Cardiac septum (tissue), 1 donor: ENCODE data around the gene WDPCP. TPM values are rescaled to one million over a fixed set of nuclear protein-coding genes. Genes with fewer than 3 reads are reported as not detected.
"Not testable (repeated sequence)": the region's sequence is repeated elsewhere in the genome, so short reads cannot be mapped to it uniquely, and the experiment has no call there.

Source experiments
- DNase-seq: peaks from one replicate; pipeline ENCODE4 v3.0.0-alpha.2; 2020; ENCODE audit warnings: low spot score
- intact Hi-C: fragments of 100-400 bp; cut with DNase I; formaldehyde crosslinking; loops from one replicate; pipeline ENCODE4 v1.14.0; 2022
- total RNA-seq: library from RNA; stranded (reverse); fragmentation: NEBNext Ultra II Directional; extraction: Animal tissue kit (Norgen Biotek cat#: 25700); gene quantifications from one replicate; pipeline ENCODE4 v1.2.1, GENCODE V29; 2021
- donor health status: DM: no; HTN: no; CAD: no.

The WDPCP gene
- total RNA-seq, 1 donor from 2014 or later: 27.3 TPM

DNA sequence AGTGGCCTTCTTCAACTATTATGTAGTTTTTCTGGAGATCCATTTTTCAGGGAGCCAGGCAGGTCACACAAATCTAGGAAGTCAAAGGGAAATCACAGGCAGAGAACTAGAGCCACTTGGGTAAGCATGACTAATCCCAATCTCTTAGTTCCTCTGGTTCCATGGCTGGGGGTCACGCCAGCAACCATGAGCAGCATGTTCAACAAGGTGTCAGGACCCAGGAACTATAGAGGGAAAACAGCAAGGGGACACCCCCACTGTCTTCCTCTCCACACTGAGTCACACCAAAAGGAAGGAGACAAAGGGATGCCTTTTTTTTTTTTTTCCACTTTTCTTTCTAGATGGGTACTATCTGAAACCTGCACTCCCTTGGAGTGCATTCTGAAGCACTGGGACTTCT lies 286.8 kb downstream of the WDPCP start:
- intact Hi-C loops: no loop called here
- no peak for DNase-seq

DNA sequence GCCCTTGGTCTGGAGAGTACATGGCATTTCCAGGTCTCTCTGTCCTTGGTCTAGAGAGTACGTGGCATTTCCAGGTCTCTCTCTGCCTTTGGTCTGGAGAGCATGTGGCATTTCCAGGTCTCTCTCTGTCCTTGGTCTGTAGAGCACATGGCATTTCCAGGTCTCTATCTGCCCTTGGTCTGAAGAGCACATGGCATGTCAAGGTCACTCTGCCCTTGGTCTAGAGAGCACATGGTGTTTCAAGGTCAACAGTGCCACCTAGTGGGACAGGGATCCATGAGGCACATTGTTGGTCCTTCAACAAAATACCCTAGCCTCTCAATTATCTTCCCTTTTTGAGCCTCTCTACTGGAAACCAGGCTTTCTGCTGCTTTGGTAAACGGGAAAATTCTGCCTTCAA lies 287.4 kb downstream of the WDPCP start:
- intact Hi-C loops: no loop called here
- DNase-seq: no peak

DNA sequence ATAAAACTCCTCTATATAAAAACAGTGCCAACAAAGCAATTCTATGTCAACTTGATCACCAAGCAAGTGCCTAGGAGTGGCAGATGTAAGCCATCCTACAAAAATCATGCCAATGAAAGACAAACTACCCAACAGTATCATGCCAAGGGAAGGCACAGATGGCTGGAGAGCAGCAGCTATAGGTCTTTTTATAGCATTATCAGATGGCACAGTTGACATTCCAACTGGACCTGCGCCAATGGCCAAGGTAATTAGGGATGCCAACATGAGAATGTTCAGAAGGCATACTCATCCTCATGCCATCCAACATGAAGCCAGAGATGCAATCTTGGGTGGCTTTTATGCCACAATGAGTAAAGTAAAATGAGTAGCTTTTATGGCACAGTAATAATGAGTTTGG lies 300.3 kb downstream of the WDPCP start:
- intact Hi-C loops: no loop called here
- DNase-seq: no peak

DNA sequence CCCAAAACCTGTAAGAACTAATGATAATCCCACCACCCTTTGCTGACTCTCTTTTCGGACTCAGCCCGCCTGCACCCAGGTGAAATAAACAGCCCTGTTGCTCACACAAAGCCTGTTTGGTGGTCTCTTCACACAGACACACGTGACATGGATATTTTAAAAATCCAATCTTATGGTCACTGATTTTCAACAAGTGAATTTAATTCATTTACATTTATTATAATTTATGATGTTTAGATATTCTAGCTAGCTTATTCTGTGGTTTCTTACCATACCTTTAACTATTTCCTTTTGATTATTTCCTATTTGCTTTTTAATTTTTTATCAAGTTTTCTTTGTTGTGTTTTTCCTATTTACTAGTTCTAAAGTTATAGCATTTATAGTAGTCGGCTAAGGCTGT lies 301.8 kb downstream of the WDPCP start:
- DNase-seq, intact Hi-C loops: not testable (repeated sequence)

DNA sequence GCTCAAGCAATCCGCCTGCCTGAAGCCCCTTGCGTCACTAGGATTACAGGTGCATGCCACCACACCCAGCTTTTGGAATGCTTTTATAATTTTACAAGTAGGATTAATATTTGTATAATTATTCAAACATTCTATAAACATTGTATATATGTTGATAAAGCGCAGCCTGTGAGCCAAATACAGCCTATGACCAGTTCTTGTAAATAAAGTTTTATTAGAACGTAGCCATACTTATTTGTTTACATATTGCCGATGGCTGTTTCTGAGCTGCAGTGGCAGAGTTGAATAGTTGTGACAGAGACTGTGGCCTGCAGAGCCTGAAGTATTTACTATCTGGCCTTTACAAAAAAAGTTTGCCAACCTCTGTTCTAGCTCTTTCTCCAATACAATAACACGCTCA lies 305.0 kb downstream of the WDPCP start:
- no peak for DNase-seq
- intact Hi-C loops: no loop called here

DNA sequence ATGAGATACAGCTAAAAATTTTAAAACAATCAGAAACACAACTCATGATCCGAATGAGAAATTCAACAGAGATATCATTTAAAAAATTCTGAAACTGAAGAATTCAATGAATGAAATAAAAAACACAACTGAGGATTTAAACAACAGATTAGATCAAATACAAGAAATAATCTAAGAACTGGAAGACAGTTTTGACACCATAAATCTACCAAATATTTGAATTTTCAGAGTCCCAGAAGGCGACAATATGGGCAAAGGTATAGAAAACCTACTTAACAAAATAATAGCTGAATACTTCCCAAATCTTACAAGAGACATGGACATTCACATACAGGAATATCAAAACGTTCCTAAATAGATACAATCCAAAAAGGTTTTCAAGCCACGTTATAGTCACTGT lies 315.7 kb downstream of the WDPCP start:
- intact Hi-C loops: no loop called here
- no peak for DNase-seq

DNA sequence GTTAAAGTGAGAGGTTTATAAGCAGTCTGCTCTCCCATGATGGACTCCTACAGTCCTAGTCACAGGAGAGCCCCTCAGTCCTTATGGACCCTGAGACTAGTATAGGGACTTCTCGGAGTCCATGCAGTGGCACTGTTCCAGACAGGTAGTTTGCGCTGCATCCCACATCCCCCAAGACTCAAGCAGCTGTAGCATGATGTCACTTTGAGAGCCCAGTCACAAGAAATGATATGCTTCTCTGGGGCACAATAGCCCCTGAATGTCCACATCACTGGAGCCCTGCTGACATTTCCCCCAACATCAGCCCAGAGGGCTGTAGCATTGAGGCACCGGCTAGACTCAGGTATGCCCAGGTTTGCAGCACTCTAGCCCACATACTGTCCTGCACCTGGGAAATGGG lies 317.6 kb downstream of the WDPCP start:
- intact Hi-C loops: no loop called here
- DNase-seq: no peak

DNA sequence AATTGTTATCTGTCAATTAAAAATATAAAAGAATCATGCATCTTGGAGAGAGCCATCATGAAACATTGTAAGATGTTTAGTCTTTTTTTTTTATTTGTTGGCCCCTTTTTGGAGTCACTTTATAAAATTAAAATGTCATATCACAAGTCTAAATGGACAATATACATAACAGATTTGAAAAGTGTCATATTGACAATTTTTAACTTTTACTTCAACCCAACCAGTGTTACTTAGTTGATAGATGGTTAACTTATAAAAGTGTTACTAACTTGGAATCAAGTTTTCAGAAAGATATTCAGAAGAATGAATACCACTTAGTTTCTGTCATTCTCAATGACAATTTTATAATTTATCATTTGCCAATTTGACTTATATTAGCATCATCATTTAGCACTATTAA lies 319.3 kb downstream of the WDPCP start:
- intact Hi-C loops: no loop called here
- DNase-seq: no peak

DNA sequence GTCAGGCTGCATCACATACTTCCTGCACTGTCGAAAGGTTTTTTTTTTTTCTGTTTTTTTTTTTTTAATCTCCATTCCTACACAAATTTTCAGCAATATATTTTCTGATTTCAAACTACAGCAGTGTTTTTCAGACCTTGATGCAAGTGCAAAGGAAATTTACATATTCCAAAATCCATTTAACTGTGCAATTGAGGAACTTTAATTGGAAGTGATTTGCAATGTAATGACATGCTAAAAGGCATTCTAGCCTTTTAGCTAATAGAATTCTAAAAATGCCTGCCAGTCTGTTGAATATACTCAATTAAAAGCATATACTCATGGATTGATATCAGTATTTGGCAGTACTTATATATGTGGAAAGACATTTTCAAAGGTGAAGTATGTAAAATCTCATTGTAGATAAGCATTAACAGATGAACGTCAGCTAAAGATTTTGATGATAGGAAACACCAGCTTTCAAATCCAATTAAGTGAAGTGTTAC lies 327.1 kb downstream of the WDPCP start:
- DNase-seq: no peak
- intact Hi-C loops: no loop called here

DNA sequence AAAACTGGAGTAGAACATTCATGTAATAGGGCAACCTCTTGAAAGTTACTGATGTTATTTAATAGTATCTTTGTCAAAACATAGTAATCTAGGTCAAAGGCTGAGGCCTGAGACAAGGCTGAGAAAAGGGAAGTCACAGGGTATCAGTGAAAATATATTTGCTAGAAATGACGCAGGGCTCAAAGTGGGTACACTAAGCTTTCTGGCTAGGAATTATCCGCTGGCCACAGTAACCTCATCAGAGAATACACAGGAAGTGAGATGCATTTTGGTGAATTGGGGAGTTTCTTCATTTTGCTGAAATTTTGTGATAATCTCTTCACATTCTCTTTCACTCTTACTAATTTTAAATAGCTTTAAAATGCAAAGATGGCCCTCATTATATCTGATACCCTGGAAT lies 330.8 kb downstream of the WDPCP start:
- intact Hi-C loops: no loop called here
- DNase-seq: no peak

DNA sequence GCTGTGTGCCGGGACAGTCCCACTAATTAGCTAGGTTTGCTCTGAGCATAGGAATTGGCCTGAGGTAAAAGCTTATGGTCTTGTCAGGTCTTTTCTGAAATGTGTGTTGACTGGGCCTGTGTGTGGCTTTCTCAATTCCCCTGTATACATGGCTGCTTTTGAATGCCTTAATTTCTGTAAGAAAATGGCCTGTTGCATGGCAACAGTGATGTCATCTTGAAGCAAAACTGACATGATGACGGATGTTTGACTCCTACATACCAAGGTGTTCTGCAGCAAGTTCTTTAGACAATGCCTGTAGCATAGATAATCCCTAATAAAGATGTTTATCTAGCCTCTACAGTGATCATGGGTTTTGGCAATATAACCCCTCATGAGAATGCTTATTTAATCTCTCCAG lies 339.1 kb downstream of the WDPCP start:
- no peak for DNase-seq
- intact Hi-C loops: no loop called here

DNA sequence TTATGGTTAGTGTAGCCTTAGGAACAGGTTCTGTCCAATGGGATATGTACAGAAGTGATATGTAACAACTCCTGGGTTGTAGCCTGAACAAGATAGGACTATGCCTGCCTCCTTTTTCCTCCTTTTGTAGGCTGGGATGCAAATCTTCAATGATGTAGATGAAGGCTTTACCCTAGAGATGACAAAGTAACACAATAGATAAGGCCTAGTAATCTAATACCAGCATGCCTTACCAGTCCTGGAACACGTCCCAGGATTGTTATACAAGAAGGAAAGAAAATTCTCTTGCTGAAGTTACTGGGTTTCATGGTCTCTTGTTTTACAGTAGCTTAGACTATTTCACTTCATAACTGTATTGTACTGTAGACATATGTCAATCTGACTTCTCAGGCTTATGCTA lies 345.5 kb downstream of the WDPCP start:
- intact Hi-C loops: no loop called here
- no peak for DNase-seq

DNA sequence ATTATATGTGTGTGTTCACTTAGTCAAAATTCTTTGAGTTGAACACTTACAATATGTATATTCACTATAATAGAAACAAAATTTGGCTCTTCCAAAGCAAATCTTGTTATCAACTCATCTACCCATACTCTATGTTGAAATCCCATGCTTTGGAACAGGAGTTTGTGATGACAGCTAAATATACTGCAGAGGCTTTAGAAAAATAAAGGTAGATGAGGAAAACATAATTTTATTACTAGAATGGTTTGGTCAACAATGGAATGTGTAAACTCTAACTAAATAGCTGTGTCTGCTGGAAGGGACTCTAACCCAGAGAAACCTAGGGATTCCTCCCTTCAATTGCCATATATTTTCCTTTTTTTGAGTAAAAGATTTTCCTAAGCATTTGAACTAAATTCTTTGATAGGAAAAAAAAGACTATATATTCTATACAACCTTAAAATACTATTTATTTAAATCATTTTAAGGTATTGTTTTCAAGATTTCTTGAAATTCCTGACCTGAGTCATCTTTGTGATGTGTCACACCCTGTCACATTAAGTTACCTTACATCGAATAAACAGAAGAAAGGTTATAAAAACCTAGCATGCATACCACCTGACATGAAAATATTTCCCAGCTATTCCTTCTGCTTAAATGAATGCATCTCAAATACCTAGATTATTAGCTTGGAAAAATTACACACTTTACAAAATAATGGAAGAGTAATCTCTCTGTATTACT lies 362.2 kb downstream of the WDPCP start:
- intact Hi-C loops: no loop called here
- DNase-seq: no peak

DNA sequence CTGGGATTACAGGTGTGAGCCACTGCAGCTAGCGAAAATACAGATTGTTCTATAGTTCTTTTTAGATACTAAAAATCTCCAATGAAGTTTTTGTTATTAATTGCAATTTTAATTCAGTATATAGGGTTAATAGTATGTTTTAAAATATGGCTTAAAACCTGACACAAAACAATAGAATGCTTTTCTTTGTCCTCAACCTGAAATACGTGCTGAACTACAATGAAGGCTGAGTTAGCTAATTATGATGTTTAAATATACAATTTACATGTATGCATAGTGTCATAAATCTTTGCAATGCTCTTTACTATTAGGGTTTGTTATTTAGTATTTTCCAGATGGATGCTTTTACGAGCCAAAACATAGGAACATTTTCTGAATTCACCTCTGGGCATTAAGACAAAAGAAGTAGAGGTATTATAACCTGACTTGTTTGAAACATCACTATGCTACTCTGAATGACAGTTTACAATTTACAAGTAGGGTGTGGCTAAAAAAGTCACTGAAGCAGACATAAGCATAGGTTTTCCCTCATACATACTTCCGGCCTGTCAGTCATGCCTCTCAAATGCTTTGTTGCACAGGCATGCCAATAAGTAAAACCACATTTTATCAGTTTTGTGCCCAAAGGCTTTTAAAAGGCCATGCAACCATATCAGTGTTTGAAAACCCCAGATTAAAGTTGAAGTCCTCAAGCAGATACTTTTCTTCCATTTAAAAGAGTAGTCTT lies 369.3 kb downstream of the WDPCP start:
- intact Hi-C loops: no loop called here
- no peak for DNase-seq

DNA sequence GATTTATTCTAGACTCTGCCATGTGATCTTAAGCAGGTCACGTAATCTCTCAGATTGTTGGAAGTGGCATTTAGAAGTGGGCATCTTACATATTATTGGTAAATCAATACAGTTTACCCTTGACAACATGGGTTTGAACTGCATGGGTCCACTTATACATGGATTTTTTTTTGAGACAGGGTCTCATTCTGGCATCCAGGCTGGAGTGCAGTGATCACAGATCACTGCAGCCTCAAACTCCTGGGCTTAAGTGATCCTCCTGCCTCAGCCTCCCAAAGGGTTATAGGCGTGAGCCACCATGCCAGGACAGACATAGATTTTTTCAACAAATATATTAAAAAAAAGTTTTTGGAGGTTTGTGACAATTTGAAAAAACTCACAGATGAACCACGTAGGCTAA lies 393.0 kb downstream of the WDPCP start:
- intact Hi-C loops: no loop called here
- no peak for DNase-seq

DNA sequence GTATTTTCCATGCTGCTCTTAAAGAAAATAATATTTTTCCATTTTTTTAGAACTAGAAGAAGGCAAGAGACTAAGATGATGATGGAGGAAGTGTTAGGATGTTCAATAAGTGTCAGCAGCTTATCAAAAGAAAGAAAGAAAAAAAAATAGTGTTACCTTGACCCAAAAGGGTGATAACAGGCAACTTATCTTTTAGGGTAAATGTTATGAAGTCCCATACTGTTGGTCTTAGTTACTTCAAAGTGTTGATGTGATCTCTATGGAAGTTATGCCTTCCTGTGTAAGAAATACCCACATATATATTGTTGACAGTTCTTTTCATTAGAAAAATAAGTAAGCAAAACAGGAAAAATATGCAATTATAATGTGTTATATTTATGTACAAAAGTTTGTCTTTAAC lies 394.1 kb downstream of the WDPCP start:
- no peak for DNase-seq
- intact Hi-C loops: no loop called here

DNA sequence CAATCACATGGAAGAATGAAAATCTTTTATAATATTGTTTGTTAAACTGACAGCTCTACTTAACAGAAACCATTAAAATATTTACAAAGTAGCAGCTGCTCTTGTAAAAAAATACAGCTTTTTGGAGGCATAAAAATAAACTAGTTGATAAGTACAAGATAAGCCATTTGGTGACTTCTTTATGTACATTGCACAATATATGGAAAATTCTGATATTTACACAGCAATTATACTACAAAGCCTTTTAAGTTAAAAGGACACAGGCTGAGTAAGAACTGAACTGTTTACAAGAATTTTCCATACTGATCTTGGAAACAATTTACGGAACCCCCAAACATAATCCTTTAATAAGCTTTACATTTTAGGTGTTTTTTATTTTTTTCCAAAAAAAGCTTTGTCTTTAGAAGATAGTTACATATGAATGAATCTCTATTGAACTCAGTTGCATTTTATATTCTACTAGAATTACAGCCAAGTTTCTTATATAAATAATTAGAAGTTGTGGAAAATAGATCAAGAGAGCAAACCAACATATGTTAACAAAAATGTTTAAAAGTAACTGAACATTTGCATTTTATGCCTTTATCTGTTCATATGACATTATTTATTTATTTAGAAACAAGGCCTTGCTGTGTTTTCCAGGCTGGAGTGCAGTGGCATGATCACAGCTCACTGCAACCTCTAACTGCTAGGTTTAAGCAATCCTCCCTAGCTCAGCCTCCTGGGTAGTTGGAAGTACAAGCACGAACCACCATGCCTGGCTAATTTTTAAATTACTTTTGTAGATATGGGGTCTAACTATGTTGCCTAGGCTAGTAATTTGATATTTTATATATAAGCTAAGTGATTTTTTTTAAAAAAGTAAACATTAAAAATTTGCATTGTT lies 395.1 kb downstream of the WDPCP start:
- DNase-seq: no peak
- intact Hi-C loops: no loop called here

DNA sequence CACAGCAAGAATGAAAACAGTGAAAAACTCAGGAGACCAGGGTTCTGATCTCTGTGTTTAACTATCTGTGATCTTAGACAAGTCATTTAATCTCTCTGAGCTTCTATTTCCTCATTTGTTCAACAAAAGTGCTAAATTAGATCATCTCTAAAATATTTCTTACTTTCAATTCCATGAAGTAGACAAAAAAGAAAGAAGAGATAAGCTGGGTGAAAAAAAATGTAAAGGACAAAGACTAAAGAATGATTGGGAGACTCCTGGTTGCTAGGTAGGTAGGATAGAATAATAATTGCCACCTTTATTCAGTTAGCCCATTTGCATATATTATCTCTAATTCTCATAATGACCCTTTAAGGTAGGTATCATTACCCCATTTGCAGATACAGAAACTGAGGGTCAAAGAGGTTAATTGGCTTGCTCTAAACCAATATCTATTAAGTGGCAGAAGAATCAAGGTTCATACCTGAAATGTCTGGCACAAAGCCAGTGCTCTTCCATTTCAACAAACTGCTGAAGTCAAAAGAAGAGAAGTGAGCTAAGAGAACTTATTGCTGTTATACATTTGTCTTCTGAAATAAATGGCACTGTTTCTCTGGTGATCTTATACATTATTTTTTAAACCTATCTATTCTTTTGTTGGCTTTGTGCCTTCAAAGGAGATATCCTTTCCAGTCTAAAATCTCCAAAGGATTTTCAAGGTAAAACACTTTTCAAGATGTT lies 395.9 kb downstream of the WDPCP start:
- intact Hi-C loops: no loop called here
- DNase-seq: no peak

DNA sequence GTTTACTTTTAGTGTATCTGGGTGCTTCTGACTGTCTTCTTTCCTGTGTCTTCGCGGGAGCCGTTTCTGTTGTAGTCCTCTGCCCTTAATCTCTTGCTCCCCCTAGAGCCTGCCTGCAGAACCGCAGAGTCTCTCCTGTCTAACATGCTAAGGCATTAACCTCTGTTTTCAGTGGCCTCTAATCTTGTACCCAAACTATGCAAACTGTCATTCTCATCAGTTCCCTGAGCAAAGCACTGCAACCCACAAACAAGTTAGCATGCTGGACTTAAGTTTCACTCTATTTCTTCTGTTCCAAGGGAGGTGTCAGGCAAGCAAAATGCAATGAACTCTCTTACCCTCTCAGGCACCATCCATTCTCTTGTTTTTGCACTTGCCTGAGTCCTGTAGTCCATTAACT lies 399.3 kb downstream of the WDPCP start:
- intact Hi-C loops: no loop called here
- no peak for DNase-seq

DNA sequence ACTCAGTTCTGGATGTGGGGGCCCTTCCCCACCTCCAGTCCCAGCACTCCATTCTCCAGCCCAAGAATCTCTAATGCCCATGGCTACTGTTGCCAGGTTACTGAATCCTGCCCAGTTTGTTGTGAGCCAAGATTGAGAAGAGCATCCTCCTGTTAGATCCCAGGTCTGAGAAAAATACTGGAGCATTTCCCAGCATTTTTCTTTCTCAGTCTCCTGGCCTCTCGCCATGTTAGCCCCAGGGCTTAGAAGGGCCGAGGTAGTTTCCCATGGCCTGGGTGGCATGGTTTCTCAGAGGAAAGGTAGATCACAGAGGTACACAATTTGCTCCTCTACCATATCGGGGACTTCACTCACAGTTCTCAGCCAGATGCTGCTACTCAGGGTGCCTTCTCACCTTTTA lies 401.9 kb downstream of the WDPCP start:
- no peak for DNase-seq
- intact Hi-C loops: no loop called here
